CD4-positive, alpha-beta T cell treated with Interleukin-17A for 4 hours (primary cell): ENCODE measurements around the gene GUK1.
"Not testable (repeated sequence)": the region's sequence is repeated elsewhere in the genome, so short reads cannot be mapped to it uniquely, and the experiment has no call there.

Experiments
- DNase-seq: peaks from one replicate; pipeline ENCODE4 v3.0.0-alpha.2; 2020; ENCODE audit warnings: mixed read lengths

Gene GUK1

DNA sequence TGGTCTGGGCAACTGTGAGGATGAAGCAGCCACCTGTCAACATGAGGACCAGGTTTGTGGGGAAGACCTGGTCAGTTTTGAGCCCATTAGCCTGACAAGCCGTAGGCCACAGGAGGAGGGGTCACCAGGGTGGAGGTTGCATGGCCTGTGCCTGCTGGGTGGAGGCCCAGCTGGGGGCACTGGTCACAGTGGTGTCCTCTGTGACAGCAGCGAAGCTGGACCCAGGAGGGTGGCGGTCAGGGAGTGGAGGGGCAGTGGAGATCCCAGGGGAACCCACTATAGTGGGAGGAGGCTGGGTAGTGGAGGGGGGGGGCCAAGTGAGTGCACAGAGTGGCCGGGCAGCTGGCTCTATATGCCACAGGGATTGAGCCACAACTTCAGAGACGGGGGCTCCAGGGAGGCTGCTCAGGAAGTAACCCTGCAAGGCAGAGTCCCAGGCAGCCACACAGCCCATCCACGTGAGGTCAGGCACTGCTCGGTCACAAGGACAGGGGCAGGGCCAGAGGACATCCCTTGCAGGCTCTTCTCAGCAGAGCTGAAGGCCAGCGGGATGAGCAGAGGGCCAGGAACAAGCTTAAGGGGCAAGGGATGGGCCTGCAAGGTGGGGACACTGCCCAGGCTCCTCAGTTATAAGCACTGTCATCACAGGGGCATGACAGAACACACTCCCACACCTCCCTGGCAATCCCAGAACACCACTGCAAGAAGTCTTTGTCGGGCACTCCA is 34.6 kb upstream of the GUK1 start:
- no peak for DNase-seq

GRCh38 chr1:228105996-228106799 is 33.9 kb upstream of the GUK1 start:
- no peak for DNase-seq

GRCh38 chr1:228106800-228107054 is 33.4 kb upstream of the GUK1 start:
- DNase-seq = no peak

DNA sequence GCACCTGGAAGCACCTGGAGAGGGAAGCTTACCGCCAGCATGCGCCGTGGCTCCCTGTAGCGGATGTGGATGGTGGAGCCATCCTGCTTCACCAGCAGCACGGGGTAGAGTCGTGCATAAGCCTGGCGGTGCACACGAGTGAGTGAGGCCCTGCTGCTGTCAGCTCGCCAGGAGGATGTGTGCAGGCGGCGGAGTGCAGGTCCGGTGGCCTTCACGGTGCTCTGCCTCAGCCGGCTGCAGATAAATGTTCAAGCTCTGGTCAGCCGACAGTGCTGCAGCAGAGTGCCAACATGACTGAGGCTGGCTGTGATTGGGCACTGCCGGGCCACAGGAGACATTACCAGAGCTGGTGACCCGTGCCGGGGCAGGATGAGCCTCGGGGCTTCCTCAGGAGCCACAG is 32.4 kb upstream of the GUK1 start:
- DNase-seq = no peak

DNA sequence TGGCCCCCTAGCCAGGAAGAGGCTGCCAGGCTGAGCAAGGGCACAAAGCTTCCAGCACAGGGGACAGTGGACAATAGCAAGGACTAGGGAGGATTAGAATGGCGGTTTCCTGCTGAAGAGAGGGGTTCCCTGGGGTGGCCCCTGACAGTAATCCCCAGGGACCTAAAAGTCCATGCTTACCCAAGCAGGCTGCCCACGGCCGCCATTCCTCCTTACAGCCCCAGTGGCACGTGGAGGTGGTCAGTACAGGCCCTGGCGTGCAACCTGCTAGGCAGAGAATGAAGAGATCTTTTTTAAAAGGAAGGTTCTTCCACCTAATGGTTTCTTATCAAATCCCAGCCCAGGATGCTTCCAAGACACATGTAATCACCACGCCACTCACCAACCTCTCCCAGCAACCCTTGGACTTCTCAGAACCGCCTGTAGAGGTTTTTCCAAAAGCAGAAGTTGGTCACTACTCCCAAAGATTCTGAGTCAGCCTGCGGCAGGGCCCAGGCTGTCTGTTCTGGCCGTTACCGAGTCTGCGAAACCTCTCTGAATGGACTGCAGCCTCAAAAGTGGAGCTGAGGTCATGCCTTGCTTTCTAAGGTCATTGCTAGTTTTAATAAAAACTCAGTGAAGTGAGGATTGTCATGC is 31.9 kb upstream of the GUK1 start:
- DNase-seq = no peak

- no peak for DNase-seq
These were observed 31.4 kb upstream of the GUK1 start for GRCh38 chr1:228108742-228109072.

GRCh38 chr1:228109073-228109961 is 30.8 kb upstream of the GUK1 start, which contains the start of gene MRPL55:
MRPL55 (minus strand) TSS chr1:228109299; CDS start chr1:228108260, 1,039 bp downstream.
- peak; percentile 98 for DNase-seq

- DNase-seq = no peak
These were observed 30.1 kb upstream of the GUK1 start for GRCh38 chr1:228109962-228110488.

DNA sequence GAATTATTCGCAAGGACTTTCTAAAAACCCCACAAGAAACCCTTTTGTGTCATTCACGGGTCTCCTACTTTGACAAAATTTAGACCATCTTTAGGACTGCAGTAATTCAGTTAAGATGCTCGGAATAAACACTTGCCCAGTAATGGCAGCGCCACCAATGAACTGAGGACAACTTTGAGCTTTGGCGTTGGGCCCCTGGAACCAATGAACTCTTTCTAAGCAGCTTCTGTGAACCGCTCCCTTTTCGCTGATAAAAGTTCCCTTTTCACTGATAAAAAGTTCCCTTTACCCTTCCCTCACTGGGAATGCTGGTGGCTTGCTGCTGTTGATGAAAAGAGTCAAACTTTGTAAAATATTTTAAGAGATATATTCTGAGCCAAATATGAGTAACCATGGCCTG is 29.5 kb upstream of the GUK1 start:
- no peak for DNase-seq

GRCh38 chr1:228111315-228111714 is 28.8 kb upstream of the GUK1 start:
- DNase-seq = not testable (repeated sequence)

DNA sequence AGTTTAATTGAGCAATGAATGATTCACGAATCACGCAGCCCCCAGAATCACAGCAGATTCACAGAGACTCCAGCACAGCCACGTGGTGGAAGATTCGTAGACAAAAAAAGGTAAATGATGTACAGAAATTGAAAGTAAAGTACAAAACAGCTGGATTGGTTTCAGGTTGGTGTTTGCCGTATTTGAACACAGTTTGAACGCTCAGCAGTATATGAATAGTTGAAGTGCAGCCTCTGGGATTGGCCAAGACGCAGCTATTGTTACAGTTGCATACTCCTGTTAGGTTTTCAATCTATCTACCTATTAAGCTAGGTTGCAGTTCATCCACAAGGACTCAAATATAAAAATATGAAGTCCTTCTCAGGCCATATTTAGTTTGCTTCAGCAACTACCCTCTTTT is 27.9 kb upstream of the GUK1 start:
- DNase-seq = no peak

DNA sequence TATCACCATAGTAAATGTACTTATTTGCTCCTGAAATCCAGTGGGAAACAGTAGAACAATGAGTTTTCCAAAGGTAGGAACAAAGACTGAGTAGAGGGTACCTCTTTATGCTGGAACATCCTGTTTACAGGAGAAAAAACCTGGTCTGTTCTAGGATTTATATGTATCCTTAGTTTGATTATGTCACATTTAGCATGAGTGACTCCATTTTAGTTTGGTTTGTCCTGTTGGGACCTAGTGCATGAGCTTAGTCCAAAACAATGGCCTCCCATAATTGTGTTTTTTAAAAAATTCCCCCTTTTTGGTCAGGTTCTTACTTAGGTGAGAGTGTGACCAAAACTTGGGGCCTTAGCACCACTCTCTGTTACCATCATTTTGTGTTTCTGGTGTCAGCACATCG is 27.5 kb upstream of the GUK1 start:
- no peak for DNase-seq

DNA sequence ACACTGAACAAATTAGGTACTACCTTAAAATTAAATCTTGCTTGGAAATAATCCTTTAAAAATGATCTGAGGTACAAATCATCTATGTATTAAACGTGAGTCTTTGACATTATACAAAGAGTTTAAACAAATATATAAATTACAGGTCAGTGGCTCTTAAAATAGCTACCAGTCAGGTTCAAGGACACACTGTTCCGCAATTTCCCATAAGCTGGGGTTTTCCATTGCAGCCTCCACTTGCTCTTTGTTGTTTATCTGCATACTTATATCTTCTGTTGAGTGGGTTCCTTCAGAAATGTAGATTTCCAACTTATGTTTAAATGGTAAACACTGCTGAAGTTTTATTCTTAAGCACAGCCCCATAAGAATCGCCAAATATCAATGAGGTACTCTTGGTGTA is 25.3 kb upstream of the GUK1 start:
- DNase-seq = no peak

- DNase-seq = no peak
These were observed 22.7 kb upstream of the GUK1 start for GRCh38 chr1:228117335-228117734.

DNA sequence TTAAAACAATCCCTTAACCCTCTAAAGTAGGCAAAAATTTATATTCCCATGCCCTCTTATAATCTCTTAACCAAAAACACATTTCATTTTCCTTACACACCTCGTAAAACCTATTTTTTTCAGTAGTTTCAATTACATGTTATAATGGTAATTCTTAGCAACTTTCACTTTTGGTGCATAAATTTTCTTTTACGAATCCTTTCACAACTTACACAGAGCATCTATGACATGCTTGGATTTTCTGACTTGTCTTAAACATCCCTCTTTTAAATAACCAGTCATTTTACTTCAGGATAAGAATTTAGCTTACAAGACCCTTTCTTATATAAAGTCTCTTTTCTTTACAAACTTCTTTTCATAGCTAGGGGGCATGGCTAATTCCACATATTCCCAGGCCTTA is 22.0 kb upstream of the GUK1 start:
- DNase-seq = no peak

DNA sequence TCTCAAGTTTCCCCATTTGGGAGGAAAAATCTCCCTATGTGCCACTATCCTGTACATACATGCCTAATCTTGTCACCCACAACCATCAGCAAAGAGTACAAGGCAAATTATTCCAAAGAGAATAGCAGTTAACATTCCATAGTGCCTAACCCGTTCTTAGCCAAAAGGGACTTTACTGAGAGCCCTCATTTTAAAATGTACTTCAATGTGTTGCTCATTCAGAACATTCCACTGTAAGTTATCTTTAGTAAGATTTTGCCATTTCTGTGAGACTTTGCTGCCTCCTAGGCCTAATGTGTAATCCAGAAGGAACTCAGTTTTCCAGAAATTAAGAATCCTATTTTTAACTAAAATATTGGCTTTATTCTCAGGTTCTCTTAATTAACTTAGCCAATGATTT is 19.7 kb upstream of the GUK1 start:
- DNase-seq = no peak

- no peak for DNase-seq
These were observed 19.1 kb upstream of the GUK1 start for GRCh38 chr1:228120857-228121489.

- DNase-seq = no peak
These were observed 17.1 kb upstream of the GUK1 start for GRCh38 chr1:228122921-228123441.

DNA sequence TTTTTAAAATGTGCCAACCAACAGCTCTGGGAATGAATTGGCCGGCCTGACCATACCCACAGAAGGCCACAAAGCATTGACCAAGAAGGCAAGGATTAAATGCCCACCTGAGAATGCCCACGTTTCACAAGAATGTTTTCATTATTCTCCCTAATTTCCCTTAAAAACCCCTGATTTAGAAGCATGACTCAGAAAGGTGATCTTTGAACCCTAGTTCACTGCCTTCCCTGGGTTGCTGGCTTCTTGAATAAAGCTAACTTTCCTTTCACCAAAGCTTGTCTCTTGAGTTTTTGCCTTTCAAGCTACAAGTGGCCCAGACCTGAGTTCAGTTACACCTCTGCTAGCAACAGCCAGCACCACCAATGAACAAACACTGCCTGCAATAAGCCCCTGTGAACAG is 16.6 kb upstream of the GUK1 start:
- no peak for DNase-seq

DNA sequence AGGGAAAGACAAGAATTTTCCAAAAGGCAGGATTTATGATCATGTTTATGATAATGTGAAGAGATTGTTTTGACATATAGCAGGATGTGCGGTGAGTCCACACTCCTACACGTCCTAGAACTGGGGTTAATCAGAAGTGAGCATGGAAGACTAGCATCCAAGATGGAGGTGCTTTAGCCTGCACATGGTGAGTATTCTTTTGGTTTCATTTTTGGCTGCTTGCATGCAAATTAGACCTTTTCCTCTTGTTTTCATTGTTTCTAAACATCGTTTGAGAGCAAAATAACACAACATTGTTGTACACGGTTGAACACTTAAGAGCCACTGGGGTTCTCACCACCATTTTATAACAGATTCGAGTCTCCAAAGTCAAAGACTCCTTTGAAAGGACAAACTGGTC is 14.9 kb upstream of the GUK1 start:
- DNase-seq = no peak

DNA sequence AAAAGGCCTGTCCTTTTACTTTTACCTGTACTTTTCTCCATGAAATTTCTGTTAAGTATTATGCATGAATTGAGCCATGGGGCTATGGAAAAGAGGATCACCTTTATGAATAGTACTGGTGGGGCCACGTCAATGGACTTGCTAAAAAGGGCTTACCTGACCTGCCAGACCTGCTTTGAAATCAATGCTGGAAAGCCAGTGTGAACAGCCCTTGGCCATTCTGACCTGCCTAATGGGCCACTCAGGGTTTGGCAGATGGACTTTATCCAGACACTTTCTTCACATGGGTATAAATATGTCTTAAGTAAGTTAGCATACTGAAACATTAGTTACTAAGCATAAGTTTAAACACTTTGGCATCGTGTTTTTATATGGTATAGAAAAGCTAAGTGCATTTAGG is 8.3 kb upstream of the GUK1 start:
- no peak for DNase-seq

DNA sequence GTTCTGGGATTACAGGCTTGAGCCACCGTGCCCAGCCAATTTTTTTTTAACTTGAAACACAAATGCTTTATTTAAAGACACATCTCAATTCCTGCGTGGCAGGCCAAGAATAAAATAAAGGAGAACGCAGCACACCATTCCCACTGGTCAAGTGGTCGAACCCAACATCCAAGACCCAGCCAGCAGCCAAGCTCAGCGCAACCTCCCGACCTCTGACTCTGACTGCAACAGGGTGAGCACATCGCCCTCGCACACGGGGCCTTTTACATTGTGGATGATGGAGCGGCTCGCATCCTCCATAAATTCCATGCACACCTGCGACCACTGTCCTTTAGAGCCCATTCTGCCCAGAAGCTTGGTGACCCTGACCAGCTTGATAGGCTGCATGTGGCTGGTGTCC is 5.5 kb upstream of the GUK1 start:
- no peak for DNase-seq
